Measurements from ENCODE around the gene TCAF1.
"Not testable (repeated sequence)": the region's sequence is repeated elsewhere in the genome, so short reads cannot be mapped to it uniquely, and the experiment has no call there.

GRCh38 chr7:143836088-143836487 is 65.9 kb downstream of the TCAF1 start:
- TF ChIP-seq POLR2A (IDR thresholded peaks at IDR 0.05; ENCODE audit: low read depth); CTCF (IDR thresholded peaks at IDR 0.05); EP300 (IDR thresholded peaks at IDR 0.05): not testable (repeated sequence)

Data from esophagus muscularis mucosa (tissue), 4 donors.